ENCODE measurements around the gene PRAC1. TPM values are rescaled to one million over a fixed set of nuclear protein-coding genes. Genes with fewer than 3 reads are reported as not detected.

The PRAC1 gene
- total RNA-seq, 3 donors from 2014 or later: not detected

DNA sequence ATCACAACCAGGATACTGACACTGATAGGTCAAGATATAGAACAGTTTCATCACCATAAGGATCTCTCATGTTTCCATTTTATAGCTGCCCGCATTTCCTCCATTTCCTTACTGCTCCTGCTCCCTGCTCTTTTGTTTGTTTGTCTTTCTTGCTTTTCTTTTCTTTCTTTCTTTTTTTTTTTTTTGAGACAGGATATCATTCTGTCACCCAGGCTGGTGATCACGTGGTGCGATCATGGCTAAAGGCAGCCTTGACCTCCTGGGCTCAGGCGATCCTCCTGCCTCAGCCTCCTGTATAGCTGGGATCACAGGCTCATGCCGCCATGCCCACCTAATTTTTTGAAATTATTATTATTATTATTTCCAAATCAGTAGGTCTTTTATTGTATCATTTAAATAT lies 31.7 kb downstream of the PRAC1 start:
- intact Hi-C loops (cut with DNase I; ENCODE audit: low total_unique reads): no loop called here
- Histone ChIP-seq H3K4me1 (no peaks in the 10 kb centered on the region), H3K27me3 (peaks cover 0 to 10% of the 10 kb centered on the region in 2 donors), H3K4me3 (no peak overlapping the region), H3K27ac (no peak overlapping the region), H3K36me3 (no peaks in the 10 kb centered on the region), H3K9me3 (peaks cover 0 to 6% of the 10 kb centered on the region in 2 donors)
- DNase-seq (ENCODE audit: low spot score in 2 of 2): no peak
- TF ChIP-seq POLR2A (IDR thresholded peaks at IDR 0.05): no peak
- TF ChIP-seq, protein P1, sequence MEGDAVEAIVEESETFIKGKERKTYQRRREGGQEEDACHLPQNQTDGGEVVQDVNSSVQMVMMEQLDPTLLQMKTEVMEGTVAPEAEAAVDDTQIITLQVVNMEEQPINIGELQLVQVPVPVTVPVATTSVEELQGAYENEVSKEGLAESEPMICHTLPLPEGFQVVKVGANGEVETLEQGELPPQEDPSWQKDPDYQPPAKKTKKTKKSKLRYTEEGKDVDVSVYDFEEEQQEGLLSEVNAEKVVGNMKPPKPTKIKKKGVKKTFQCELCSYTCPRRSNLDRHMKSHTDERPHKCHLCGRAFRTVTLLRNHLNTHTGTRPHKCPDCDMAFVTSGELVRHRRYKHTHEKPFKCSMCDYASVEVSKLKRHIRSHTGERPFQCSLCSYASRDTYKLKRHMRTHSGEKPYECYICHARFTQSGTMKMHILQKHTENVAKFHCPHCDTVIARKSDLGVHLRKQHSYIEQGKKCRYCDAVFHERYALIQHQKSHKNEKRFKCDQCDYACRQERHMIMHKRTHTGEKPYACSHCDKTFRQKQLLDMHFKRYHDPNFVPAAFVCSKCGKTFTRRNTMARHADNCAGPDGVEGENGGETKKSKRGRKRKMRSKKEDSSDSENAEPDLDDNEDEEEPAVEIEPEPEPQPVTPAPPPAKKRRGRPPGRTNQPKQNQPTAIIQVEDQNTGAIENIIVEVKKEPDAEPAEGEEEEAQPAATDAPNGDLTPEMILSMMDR (IDR thresholded peaks at IDR 0.05): no peak
- no peak for TF ChIP-seq POLR2AphosphoS5 (IDR thresholded peaks at IDR 0.05)

DNA sequence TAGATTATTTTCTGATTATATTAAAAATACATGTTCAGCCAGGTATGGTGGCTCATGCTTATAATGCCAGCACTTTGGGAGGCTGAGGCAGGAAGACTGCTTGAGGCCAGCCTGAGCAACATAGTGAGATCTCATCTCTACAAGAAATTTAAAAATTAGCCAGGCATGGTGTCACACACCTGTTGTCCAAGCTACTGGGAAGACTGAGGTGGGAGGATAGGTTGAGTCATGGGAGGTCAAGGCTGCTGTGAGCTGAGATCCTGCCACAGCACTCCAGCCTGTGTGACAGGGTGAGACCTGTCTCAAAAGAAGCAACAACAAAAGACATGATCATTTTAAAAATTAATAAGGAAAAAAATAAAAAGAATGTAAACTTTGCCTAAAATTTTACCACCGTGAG lies 40.7 kb downstream of the PRAC1 start:
- no peaks in the 10 kb centered on the region for H3K4me1 ChIP-seq
- TF ChIP-seq, protein P1 (IDR thresholded peaks at IDR 0.05): no peak
- no peak for TF ChIP-seq POLR2AphosphoS5 (IDR thresholded peaks at IDR 0.05)
- TF ChIP-seq POLR2A (IDR thresholded peaks at IDR 0.05): no peak
- no peak overlapping the region for H3K4me3 ChIP-seq
- H3K9me3 ChIP-seq: no peaks in the 10 kb centered on the region
- no peak for DNase-seq (ENCODE audit: low spot score in 2 of 2)
- intact Hi-C loops (cut with DNase I; ENCODE audit: low total_unique reads): no loop called here
- peaks cover 0 to 30% of the 10 kb centered on the region in 2 donors for H3K27me3 ChIP-seq
- H3K27ac ChIP-seq: no peak overlapping the region
- no peaks in the 10 kb centered on the region for H3K36me3 ChIP-seq

DNA sequence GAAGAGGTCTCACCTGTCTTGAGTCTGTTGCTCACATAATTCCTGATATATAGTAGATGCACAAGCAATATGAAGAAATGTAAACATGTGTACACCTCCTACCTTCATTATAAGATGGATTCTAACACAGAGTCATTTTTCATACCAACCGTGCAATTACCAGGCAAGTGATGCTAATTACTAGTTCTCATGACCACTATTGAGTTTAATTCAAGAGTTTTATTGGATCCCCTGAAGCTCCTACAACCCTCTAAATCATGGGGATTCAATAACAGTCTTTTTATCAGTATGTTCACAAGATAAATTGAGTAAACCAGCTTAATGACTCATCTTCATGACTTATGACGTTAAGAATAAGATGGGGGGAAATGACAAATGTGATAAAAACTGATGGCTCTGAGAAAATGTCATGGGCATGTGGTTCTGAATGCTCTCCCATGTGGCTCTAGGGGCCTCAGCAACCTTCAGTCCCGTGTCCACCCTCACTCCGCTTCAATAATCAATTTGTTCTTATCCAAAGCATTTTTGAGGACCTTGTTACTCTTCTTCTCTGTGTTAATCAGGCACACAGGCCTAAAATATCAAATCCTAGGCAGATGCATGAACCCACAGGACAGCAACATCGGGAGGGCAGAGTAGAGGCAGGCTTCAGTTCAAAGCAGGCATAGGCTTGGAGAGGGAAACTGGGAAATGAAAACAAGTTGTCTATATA lies 42.8 kb downstream of the PRAC1 start:
- peaks cover 0 to 34% of the 10 kb centered on the region in 2 donors for H3K27me3 ChIP-seq
- intact Hi-C loops (cut with DNase I; ENCODE audit: low total_unique reads): no loop called here
- no peaks in the 10 kb centered on the region for H3K9me3 ChIP-seq
- no peaks in the 10 kb centered on the region for H3K4me1 ChIP-seq
- H3K36me3 ChIP-seq: no peaks in the 10 kb centered on the region
- no peak overlapping the region for H3K27ac ChIP-seq
- H3K4me3 ChIP-seq: no peak overlapping the region
- DNase-seq (ENCODE audit: low spot score in 2 of 2): no peak
- TF ChIP-seq POLR2A (IDR thresholded peaks at IDR 0.05): no peak

DNA sequence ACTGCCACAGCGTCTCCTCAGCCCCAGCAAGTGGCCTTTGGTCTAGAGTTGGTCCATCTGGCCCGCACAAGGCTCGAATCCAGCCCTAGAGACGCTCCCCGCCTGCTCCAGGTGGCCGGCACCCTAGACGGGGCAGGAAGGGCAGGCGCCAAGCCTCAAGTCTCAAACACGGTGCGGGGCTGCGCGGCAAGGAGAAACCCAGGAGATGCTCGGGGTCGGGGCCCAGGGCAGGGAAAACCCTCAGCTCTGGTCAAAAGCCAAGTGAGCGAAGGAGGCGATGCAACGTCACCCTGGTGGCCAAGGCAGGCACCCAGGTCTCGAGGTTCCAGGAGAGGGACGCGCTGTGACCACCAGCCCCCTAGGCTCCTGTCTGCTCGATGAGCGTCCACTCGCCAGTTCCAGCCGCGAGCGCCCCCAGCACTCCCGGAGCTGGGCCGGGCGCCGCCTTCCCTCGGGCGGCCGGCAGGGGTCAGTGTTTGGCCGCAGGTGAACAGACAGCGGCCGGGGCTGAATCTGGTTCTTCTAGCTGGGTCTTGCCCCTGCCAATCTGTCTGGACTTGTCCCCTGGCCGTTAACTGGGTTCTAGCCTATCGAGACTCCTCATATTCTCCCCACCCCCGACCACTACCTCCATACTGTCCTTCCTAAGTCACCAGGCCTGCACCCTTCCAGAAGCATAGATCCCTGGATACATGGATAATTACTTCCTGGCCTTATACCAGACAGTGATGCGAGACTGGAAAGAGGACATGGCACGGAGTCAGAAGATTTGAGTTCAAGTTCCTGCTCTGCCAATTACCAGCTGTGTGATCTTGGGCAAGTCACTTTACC lies 44.0 kb downstream of the PRAC1 start:
- Histone ChIP-seq H3K36me3 (no peaks in the 10 kb centered on the region), H3K27me3 (peaks cover 0 to 34% of the 10 kb centered on the region in 2 donors), H3K4me3 (peak overlapping the region in 1 of 3 donors; percentile 37), H3K27ac (no peak overlapping the region), H3K4me1 (no peaks in the 10 kb centered on the region), H3K9me3 (no peaks in the 10 kb centered on the region)
- intact Hi-C loops (cut with DNase I; ENCODE audit: low total_unique reads): no loop called here
- TF ChIP-seq, protein P1 (IDR thresholded peaks at IDR 0.05): peak; percentile 23 to 80 (median 71)
- TF ChIP-seq POLR2AphosphoS5 (IDR thresholded peaks at IDR 0.05): no peak
- DNase-seq (ENCODE audit: low spot score in 2 of 2): peak; percentile 26 to 64

DNA sequence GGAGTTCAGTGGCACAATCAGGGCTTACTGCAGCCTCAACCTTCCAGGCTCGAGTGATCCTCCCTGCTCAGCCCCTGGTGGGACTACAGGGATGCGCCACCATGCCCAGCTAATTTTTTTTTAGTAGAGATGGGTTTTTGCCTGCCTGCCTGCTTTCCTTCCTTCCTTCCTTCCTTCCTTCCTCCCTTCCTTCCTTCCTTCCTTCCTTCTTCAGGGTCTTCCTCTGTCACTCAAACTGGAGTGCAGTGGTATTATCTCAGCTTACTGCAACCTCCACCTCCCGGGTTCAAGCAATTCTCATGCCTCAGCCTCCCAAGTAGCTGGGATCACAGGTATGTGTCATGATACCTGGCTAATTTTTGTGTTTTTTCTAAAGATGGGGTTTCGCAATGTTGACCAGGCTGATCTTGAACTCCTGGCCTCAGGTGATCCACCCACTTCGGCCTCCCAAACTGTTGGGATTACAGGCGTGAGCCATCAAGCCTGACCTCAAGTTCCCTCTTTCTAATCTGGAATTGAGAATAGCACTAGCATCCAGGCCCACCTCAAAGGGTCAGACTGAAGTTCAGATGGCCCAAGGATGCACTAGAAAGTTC lies 45.3 kb downstream of the PRAC1 start:
- H3K27me3 ChIP-seq: peaks cover 0 to 33% of the 10 kb centered on the region in 2 donors
- H3K27ac ChIP-seq: no peak overlapping the region
- intact Hi-C loops (cut with DNase I; ENCODE audit: low total_unique reads): no loop called here

More for the DNA sequence above, 45.3 kb downstream of the PRAC1 start:
- H3K9me3 ChIP-seq: no peaks in the 10 kb centered on the region
- TF ChIP-seq, protein P1 (IDR thresholded peaks at IDR 0.05): no peak
- TF ChIP-seq POLR2A (IDR thresholded peaks at IDR 0.05) (no peak), POLR2AphosphoS5 (IDR thresholded peaks at IDR 0.05) (no peak)
- no peak for DNase-seq (ENCODE audit: low spot score in 2 of 2)
- no peak overlapping the region for H3K4me3 ChIP-seq
- no peaks in the 10 kb centered on the region for H3K36me3 ChIP-seq
- no peaks in the 10 kb centered on the region for H3K4me1 ChIP-seq
